NT2/D1 (cell line): ENCODE data around the gene C1QTNF5.

Experiments used
- DNase-seq: peaks from one replicate; pipeline ENCODE4 v3.0.0-alpha.2; 2011; ENCODE audit warnings: low read depth, low spot score
- H3K27me3 ChIP-seq: 2 replicates; pipeline ENCODE4 v1.6.0; 2011; ENCODE audit warnings: mild to moderate bottlenecking; ENCODE audit not compliant: insufficient read length, insufficient read depth
- H3K36me3 ChIP-seq: 2 replicates; pipeline ENCODE4 v1.6.1; 2011; ENCODE audit warnings: mild to moderate bottlenecking, low read length, mixed read lengths; ENCODE audit not compliant: insufficient read depth, insufficient read length
- H3K4me1 ChIP-seq: 2 replicates; pipeline ENCODE4 v1.5.1; 2011; ENCODE audit not compliant: insufficient read depth, insufficient read length
- H3K4me3 ChIP-seq: 2 replicates; pipeline ENCODE4 v1.5.1; 2011; ENCODE audit warnings: low read depth; ENCODE audit not compliant: insufficient read length
- H3K9ac ChIP-seq: 2 replicates; pipeline ENCODE4 v1.6.0; 2011; ENCODE audit warnings: low read depth; ENCODE audit not compliant: insufficient read length
- H3K9me3 ChIP-seq: 2 replicates; pipeline ENCODE4 v1.5.1; 2011; ENCODE audit warnings: mild to moderate bottlenecking, low read length; ENCODE audit not compliant: insufficient read depth
- SUZ12 ChIP-seq: IDR thresholded peaks from 2 replicates; pipeline ENCODE4 v1.6.1; 2011; ENCODE audit not compliant: insufficient read length, insufficient read depth; ENCODE audit errors: extremely low read depth
- YY1 ChIP-seq: IDR thresholded peaks from 2 replicates; pipeline ENCODE4 v1.6.1; 2011; ENCODE audit not compliant: insufficient read length, insufficient read depth
- ZNF274 ChIP-seq: IDR thresholded peaks from 2 replicates; pipeline ENCODE4 v1.6.1; 2011; ENCODE audit warnings: mild to moderate bottlenecking, low read depth, low read length

The C1QTNF5 gene

GRCh38 chr11:119347940-119348605 lies 7.4 kb upstream of the C1QTNF5 start:
- no peak for DNase-seq

GRCh38 chr11:119347242-119347641 lies 6.6 kb upstream of the C1QTNF5 start:
- Histone ChIP-seq H3K4me3 (no peak overlapping the region), H3K9ac (no peak overlapping the region), H3K36me3 (no peaks in the 10 kb centered on the region), H3K27me3 (peaks cover 16% of the 10 kb centered on the region), H3K4me1 (no peaks in the 10 kb centered on the region), H3K9me3 (no peaks in the 10 kb centered on the region)
- no peak for DNase-seq
- TF ChIP-seq YY1 (no peak), SUZ12 (no peak), ZNF274 (no peak)

More at GRCh38 chr11:119347940-119348605, 7.4 kb upstream of the C1QTNF5 start:
- no peaks in the 10 kb centered on the region for H3K4me1 ChIP-seq
- no peaks in the 10 kb centered on the region for H3K9me3 ChIP-seq
- H3K27me3 ChIP-seq, result peaks cover 9% of the 10 kb centered on the region
- no peaks in the 10 kb centered on the region for H3K36me3 ChIP-seq
- no peak overlapping the region for H3K4me3 ChIP-seq
- H3K9ac ChIP-seq, result no peak overlapping the region
- TF ChIP-seq SUZ12 (no peak), ZNF274 (no peak), YY1 (no peak)

GRCh38 chr11:119346605-119347004 lies 5.9 kb upstream of the C1QTNF5 start, which contains the start of gene MFRP:
Gene MFRP (minus strand): TSS chr11:119346705. CDS start chr11:119346513, 192 bp downstream.
- TF ChIP-seq SUZ12 (no peak), YY1 (no peak), ZNF274 (no peak)
- Histone ChIP-seq H3K4me3 (no peak within 1 kb of the TSS), H3K27me3 (peaks cover 22% of the 10 kb centered on the region), H3K9ac (no peak within 1 kb of the TSS), H3K36me3 (no peaks in the 10 kb centered on the region), H3K9me3 (no peaks in the 10 kb centered on the region), H3K4me1 (no peaks in the 10 kb centered on the region)
- no peak for DNase-seq

GRCh38 chr11:119345685-119346084 lies 5.0 kb upstream of the C1QTNF5 start:
- TF ChIP-seq ZNF274 (no peak), SUZ12 (no peak), YY1 (no peak)
- no peaks in the 10 kb centered on the region for H3K9me3 ChIP-seq
- no peaks in the 10 kb centered on the region for H3K36me3 ChIP-seq
- no peak overlapping the region for H3K4me3 ChIP-seq
- peaks cover 31% of the 10 kb centered on the region for H3K27me3 ChIP-seq
- no peak overlapping the region for H3K9ac ChIP-seq
- no peak for DNase-seq
- H3K4me1 ChIP-seq, result peaks cover 4% of the 10 kb centered on the region

- no peak overlapping the region for H3K4me3 ChIP-seq
- H3K36me3 ChIP-seq, result no peaks in the 10 kb centered on the region
- peaks cover 37% of the 10 kb centered on the region for H3K27me3 ChIP-seq
- no peaks in the 10 kb centered on the region for H3K9me3 ChIP-seq
- H3K9ac ChIP-seq, result no peak overlapping the region
- peaks cover 4% of the 10 kb centered on the region for H3K4me1 ChIP-seq
- DNase-seq, result no peak
- no peak for TF ChIP-seq SUZ12
- no peak for TF ChIP-seq ZNF274
- no peak for TF ChIP-seq YY1
These were observed 3.8 kb upstream of the C1QTNF5 start for GRCh38 chr11:119344291-119345010.

- no peak overlapping the region for H3K4me3 ChIP-seq
- no peaks in the 10 kb centered on the region for H3K36me3 ChIP-seq
- H3K9ac ChIP-seq, result no peak overlapping the region
- no peak for DNase-seq
- H3K27me3 ChIP-seq, result peaks cover 37% of the 10 kb centered on the region
- no peaks in the 10 kb centered on the region for H3K9me3 ChIP-seq
- peaks cover 9% of the 10 kb centered on the region for H3K4me1 ChIP-seq
- TF ChIP-seq ZNF274 (no peak), YY1 (no peak), SUZ12 (no peak)
These were observed 3.0 kb upstream of the C1QTNF5 start for GRCh38 chr11:119343726-119344125.

GRCh38 chr11:119342362-119343130 lies 1.9 kb upstream of the C1QTNF5 start:
- Histone ChIP-seq H3K4me3 (no peak overlapping the region), H3K9me3 (no peaks in the 10 kb centered on the region)

More at GRCh38 chr11:119342362-119343130, 1.9 kb upstream of the C1QTNF5 start:
- H3K4me1 ChIP-seq, result peaks cover 11% of the 10 kb centered on the region
- H3K27me3 ChIP-seq, result peaks cover 37% of the 10 kb centered on the region
- TF ChIP-seq ZNF274 (no peak), YY1 (no peak), SUZ12 (no peak)
- no peak for DNase-seq
- no peak overlapping the region for H3K9ac ChIP-seq
- H3K36me3 ChIP-seq, result no peaks in the 10 kb centered on the region
